ENCODE measurements around the gene DBR1. TPM values are rescaled to one million over a fixed set of nuclear protein-coding genes. Genes with fewer than 3 reads are reported as not detected.

The DBR1 gene
- total and polyA plus RNA-seq, 2 experiments from 2014 or later = 9.7 to 17.2 TPM

DNA sequence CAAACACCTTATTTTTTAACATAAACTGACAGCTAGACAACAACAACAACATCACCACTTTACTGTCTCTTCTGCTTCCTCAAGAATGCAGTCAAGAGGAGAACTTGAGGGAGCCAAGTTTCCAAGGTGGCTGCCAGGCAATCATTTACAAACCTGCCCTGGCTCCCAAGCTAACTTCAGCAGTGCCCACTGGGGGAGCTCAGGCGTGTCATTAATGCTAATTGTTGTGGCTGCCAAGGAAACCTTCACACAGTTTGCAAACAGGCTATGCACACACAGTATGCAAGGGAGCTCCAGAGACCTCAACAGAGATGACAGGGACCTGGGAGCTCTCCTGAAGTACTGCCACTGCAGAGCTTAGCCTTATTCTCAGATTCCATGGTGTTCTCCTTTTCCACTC is 61.4 kb downstream of the DBR1 start:
- Histone ChIP-seq H4K20me1 (replicated peaks; ENCODE audit: insufficient read depth) (peaks cover 9% of the 10 kb centered on the region), H2AFZ (no peak overlapping the region), H3F3A (replicated peaks; ENCODE audit: low read depth) (no peaks in the 10 kb centered on the region), H3K36me3 (ENCODE audit: insufficient read depth) (no peaks in the 10 kb centered on the region), H3K27me3 (ENCODE audit: insufficient read depth) (no peaks in the 10 kb centered on the region), H3K79me2 (replicated peaks; ENCODE audit: insufficient read depth) (peaks cover 24% of the 10 kb centered on the region), H3K4me3 (no peak overlapping the region), H3K27ac (ENCODE audit: low read depth) (no peak overlapping the region), H3K4me2 (peak overlapping the region; percentile 90), H3K9me2 (ENCODE audit: insufficient read depth) (no peaks in the 10 kb centered on the region), H3K4me1 (ENCODE audit: insufficient read depth) (peaks cover 23% of the 10 kb centered on the region)
- no peak; the same call in 2 of the 3 replicates for ATAC-seq
- Mint-ChIP-seq H3K4me1 (peaks cover 26% of the 10 kb centered on the region), H3K27me3 (ENCODE audit: insufficient read depth, low read depth, poor library complexity) (peaks cover 4% of the 10 kb centered on the region), H3K36me3 (ENCODE audit: low read depth) (no peaks in the 10 kb centered on the region; the same call in 2 of the 3 replicates), H3K27ac (no peak overlapping the region), H3K9me3 (no peaks in the 10 kb centered on the region), H3K4me3 (peak overlapping the region; percentile 92; the same call in 1 of the 3 replicates)
- peak; percentile 59 for DNase-seq (ENCODE audit: low spot score)
- TF ChIP-seq STAT1 (IDR thresholded peaks at IDR 0.05; ENCODE audit: unreplicated experiment) (no peak), EZH2 (IDR thresholded peaks at IDR 0.05; ENCODE audit: low read depth, unreplicated experiment) (no peak), CREB1 (CRISPR knock-in tag; IDR thresholded peaks at IDR 0.05; ENCODE audit: low read depth) (no peak), EZH2phosphoT487 (IDR thresholded peaks at IDR 0.05; ENCODE audit: unreplicated experiment) (no peak), JUNB (IDR thresholded peaks at IDR 0.05; ENCODE audit: unreplicated experiment) (no peak), ZNF331 (CRISPR knock-in tag; IDR thresholded peaks at IDR 0.05; ENCODE audit: low read depth) (no peak), ZNF114 (CRISPR knock-in tag; IDR thresholded peaks at IDR 0.05) (no peak), POLR2AphosphoS5 (IDR thresholded peaks at IDR 0.05; ENCODE audit: low read depth) (no peak), NANOG (IDR thresholded peaks at IDR 0.05; ENCODE audit: borderline replicate concordance) (no peak)
- TF ChIP-seq, protein P1, sequence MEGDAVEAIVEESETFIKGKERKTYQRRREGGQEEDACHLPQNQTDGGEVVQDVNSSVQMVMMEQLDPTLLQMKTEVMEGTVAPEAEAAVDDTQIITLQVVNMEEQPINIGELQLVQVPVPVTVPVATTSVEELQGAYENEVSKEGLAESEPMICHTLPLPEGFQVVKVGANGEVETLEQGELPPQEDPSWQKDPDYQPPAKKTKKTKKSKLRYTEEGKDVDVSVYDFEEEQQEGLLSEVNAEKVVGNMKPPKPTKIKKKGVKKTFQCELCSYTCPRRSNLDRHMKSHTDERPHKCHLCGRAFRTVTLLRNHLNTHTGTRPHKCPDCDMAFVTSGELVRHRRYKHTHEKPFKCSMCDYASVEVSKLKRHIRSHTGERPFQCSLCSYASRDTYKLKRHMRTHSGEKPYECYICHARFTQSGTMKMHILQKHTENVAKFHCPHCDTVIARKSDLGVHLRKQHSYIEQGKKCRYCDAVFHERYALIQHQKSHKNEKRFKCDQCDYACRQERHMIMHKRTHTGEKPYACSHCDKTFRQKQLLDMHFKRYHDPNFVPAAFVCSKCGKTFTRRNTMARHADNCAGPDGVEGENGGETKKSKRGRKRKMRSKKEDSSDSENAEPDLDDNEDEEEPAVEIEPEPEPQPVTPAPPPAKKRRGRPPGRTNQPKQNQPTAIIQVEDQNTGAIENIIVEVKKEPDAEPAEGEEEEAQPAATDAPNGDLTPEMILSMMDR (conservative IDR thresholded peaks at IDR 0.05; ENCODE audit: low read depth in 2 of 2) = no peak
- TF ChIP-seq, protein P2, sequence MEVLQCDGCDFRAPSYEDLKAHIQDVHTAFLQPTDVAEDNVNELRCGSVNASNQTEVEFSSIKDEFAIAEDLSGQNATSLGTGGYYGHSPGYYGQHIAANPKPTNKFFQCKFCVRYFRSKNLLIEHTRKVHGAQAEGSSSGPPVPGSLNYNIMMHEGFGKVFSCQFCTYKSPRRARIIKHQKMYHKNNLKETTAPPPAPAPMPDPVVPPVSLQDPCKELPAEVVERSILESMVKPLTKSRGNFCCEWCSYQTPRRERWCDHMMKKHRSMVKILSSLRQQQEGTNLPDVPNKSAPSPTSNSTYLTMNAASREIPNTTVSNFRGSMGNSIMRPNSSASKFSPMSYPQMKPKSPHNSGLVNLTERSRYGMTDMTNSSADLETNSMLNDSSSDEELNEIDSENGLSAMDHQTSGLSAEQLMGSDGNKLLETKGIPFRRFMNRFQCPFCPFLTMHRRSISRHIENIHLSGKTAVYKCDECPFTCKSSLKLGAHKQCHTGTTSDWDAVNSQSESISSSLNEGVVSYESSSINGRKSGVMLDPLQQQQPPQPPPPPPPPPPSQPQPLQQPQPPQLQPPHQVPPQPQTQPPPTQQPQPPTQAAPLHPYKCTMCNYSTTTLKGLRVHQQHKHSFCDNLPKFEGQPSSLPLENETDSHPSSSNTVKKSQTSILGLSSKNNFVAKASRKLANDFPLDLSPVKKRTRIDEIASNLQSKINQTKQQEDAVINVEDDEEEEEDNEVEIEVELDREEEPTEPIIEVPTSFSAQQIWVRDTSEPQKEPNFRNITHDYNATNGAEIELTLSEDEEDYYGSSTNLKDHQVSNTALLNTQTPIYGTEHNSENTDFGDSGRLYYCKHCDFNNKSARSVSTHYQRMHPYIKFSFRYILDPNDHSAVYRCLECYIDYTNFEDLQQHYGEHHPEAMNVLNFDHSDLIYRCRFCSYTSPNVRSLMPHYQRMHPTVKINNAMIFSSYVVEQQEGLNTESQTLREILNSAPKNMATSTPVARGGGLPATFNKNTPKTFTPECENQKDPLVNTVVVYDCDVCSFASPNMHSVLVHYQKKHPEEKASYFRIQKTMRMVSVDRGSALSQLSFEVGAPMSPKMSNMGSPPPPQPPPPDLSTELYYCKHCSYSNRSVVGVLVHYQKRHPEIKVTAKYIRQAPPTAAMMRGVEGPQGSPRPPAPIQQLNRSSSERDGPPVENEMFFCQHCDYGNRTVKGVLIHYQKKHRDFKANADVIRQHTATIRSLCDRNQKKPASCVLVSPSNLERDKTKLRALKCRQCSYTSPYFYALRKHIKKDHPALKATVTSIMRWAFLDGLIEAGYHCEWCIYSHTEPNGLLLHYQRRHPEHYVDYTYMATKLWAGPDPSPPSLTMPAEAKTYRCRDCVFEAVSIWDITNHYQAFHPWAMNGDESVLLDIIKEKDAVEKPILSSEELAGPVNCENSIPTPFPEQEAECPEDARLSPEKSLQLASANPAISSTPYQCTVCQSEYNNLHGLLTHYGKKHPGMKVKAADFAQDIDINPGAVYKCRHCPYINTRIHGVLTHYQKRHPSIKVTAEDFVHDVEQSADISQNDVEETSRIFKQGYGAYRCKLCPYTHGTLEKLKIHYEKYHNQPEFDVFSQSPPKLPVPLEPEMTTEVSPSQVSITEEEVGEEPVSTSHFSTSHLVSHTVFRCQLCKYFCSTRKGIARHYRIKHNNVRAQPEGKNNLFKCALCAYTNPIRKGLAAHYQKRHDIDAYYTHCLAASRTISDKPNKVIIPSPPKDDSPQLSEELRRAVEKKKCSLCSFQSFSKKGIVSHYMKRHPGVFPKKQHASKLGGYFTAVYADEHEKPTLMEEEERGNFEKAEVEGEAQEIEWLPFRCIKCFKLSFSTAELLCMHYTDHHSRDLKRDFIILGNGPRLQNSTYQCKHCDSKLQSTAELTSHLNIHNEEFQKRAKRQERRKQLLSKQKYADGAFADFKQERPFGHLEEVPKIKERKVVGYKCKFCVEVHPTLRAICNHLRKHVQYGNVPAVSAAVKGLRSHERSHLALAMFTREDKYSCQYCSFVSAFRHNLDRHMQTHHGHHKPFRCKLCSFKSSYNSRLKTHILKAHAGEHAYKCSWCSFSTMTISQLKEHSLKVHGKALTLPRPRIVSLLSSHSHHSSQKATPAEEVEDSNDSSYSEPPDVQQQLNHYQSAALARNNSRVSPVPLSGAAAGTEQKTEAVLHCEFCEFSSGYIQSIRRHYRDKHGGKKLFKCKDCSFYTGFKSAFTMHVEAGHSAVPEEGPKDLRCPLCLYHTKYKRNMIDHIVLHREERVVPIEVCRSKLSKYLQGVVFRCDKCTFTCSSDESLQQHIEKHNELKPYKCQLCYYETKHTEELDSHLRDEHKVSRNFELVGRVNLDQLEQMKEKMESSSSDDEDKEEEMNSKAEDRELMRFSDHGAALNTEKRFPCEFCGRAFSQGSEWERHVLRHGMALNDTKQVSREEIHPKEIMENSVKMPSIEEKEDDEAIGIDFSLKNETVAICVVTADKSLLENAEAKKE (CRISPR knock-in tag; IDR thresholded peaks at IDR 0.05) = no peak
- TF ChIP-seq, protein P3, sequence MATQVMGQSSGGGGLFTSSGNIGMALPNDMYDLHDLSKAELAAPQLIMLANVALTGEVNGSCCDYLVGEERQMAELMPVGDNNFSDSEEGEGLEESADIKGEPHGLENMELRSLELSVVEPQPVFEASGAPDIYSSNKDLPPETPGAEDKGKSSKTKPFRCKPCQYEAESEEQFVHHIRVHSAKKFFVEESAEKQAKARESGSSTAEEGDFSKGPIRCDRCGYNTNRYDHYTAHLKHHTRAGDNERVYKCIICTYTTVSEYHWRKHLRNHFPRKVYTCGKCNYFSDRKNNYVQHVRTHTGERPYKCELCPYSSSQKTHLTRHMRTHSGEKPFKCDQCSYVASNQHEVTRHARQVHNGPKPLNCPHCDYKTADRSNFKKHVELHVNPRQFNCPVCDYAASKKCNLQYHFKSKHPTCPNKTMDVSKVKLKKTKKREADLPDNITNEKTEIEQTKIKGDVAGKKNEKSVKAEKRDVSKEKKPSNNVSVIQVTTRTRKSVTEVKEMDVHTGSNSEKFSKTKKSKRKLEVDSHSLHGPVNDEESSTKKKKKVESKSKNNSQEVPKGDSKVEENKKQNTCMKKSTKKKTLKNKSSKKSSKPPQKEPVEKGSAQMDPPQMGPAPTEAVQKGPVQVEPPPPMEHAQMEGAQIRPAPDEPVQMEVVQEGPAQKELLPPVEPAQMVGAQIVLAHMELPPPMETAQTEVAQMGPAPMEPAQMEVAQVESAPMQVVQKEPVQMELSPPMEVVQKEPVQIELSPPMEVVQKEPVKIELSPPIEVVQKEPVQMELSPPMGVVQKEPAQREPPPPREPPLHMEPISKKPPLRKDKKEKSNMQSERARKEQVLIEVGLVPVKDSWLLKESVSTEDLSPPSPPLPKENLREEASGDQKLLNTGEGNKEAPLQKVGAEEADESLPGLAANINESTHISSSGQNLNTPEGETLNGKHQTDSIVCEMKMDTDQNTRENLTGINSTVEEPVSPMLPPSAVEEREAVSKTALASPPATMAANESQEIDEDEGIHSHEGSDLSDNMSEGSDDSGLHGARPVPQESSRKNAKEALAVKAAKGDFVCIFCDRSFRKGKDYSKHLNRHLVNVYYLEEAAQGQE (IDR thresholded peaks at IDR 0.05; ENCODE audit: unreplicated experiment) = no peak
- TF ChIP-seq, protein P4, sequence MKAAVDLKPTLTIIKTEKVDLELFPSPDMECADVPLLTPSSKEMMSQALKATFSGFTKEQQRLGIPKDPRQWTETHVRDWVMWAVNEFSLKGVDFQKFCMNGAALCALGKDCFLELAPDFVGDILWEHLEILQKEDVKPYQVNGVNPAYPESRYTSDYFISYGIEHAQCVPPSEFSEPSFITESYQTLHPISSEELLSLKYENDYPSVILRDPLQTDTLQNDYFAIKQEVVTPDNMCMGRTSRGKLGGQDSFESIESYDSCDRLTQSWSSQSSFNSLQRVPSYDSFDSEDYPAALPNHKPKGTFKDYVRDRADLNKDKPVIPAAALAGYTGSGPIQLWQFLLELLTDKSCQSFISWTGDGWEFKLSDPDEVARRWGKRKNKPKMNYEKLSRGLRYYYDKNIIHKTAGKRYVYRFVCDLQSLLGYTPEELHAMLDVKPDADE (IDR thresholded peaks at IDR 0.05) = no peak
